ENCODE measurements around the gene NAGK.
"Not testable (repeated sequence)": the region's sequence is repeated elsewhere in the genome, so short reads cannot be mapped to it uniquely, and the experiment has no call there.

Gene NAGK

GRCh38 chr2:71103809-71104208, 35.4 kb downstream of the NAGK start:
- peak overlapping the region; percentile 27 for H3K23ac ChIP-seq (ENCODE audit: low read depth, low read length, poor library complexity)
- no peak overlapping the region for H2BK15ac ChIP-seq (ENCODE audit: low read length)
- no peak overlapping the region for H3K4me2 ChIP-seq (ENCODE audit: insufficient read depth, low read length, poor library complexity, severe bottlenecking)
- H3K18ac ChIP-seq (ENCODE audit: low read length) = no peak overlapping the region
- no CpG with 5 or more reads among the region's 5 CpGs for WGBS, 2 donors (ENCODE audit: extremely low coverage in 2 of 2, insufficient read length in 2 of 2, insufficient replicate concordance in 1 of 2)
- H3K4me3 ChIP-seq (ENCODE audit: low read length in 2 of 2) = peak overlapping the region in 1 of 2 donors; percentile 23
- H3K79me1 ChIP-seq (ENCODE audit: low read depth, low read length) = peaks cover 1% of the 10 kb centered on the region
- H2AFZ ChIP-seq (ENCODE audit: low read length) = peak overlapping the region; percentile 13
- DNase-seq (ENCODE audit: low spot score) = no peak
- H3K27me3 ChIP-seq (ENCODE audit: control insufficient read depth in 3 of 3, insufficient read depth in 3 of 3, low read depth in 1 of 3, low read length in 3 of 3) = no peaks in the 10 kb centered on the region
- H4K91ac ChIP-seq (ENCODE audit: low read depth, low read length, poor library complexity) = no peak overlapping the region
- no peak overlapping the region for H2BK120ac ChIP-seq (ENCODE audit: low read depth, low read length)
- H2BK12ac ChIP-seq (ENCODE audit: low read length) = no peak overlapping the region
- peaks cover 0 to 12% of the 10 kb centered on the region in 2 donors for H3K9me3 ChIP-seq (replicated peaks in 1 of 2; ENCODE audit: control insufficient read depth in 2 of 2, insufficient read depth in 1 of 2, low read depth in 1 of 2, low read length in 2 of 2)
- peak overlapping the region; percentile 45 for H4K8ac ChIP-seq (ENCODE audit: low read depth, low read length)
- H3K36me3 ChIP-seq (replicated peaks in 1 of 2; ENCODE audit: control insufficient read depth in 2 of 2, insufficient read depth in 2 of 2, low read length in 2 of 2) = peaks cover 0 to 7% of the 10 kb centered on the region in 2 donors
- H3K14ac ChIP-seq (ENCODE audit: low read length) = peak overlapping the region; percentile 26
- H2BK5ac ChIP-seq (ENCODE audit: low read length) = no peak overlapping the region
- H3K4ac ChIP-seq (ENCODE audit: low read length) = no peak overlapping the region
- no peak overlapping the region for H2AK5ac ChIP-seq (ENCODE audit: low read depth, low read length)
- no peak overlapping the region for H3K9ac ChIP-seq (ENCODE audit: low read depth, low read length, poor library complexity)
- H3K27ac ChIP-seq (replicated peaks; ENCODE audit: low read length) = no peak overlapping the region
- H3K4me1 ChIP-seq (ENCODE audit: control insufficient read depth in 2 of 2, insufficient read depth in 1 of 2, low read depth in 1 of 2, low read length in 2 of 2) = peaks cover 0 to 2% of the 10 kb centered on the region in 2 donors

GRCh38 chr2:71106463-71106862, 38.0 kb downstream of the NAGK start:
- not testable (repeated sequence) for H2BK12ac ChIP-seq (ENCODE audit: low read length); H3K4ac ChIP-seq (ENCODE audit: low read length); H3K4me2 ChIP-seq (ENCODE audit: insufficient read depth, low read length, poor library complexity, severe bottlenecking); H3K9ac ChIP-seq (ENCODE audit: low read depth, low read length, poor library complexity); H3K23ac ChIP-seq (ENCODE audit: low read depth, low read length, poor library complexity); H2BK120ac ChIP-seq (ENCODE audit: low read depth, low read length); H3K4me3 ChIP-seq (ENCODE audit: low read length in 2 of 2); H2BK15ac ChIP-seq (ENCODE audit: low read length); H2BK5ac ChIP-seq (ENCODE audit: low read length); H3K4me1 ChIP-seq (ENCODE audit: control insufficient read depth in 2 of 2, insufficient read depth in 1 of 2, low read depth in 1 of 2, low read length in 2 of 2); H3K14ac ChIP-seq (ENCODE audit: low read length); H3K79me1 ChIP-seq (ENCODE audit: low read depth, low read length); H3K27me3 ChIP-seq (ENCODE audit: control insufficient read depth in 3 of 3, insufficient read depth in 3 of 3, low read depth in 1 of 3, low read length in 3 of 3); H3K27ac ChIP-seq (replicated peaks; ENCODE audit: low read length); H4K91ac ChIP-seq (ENCODE audit: low read depth, low read length, poor library complexity); H4K8ac ChIP-seq (ENCODE audit: low read depth, low read length); DNase-seq (ENCODE audit: low spot score); H2AK5ac ChIP-seq (ENCODE audit: low read depth, low read length); H2AFZ ChIP-seq (ENCODE audit: low read length); H3K18ac ChIP-seq (ENCODE audit: low read length)
- Histone ChIP-seq H3K9me3 (replicated peaks in 1 of 2; ENCODE audit: control insufficient read depth in 2 of 2, insufficient read depth in 1 of 2, low read depth in 1 of 2, low read length in 2 of 2) (peaks cover 0 to 12% of the 10 kb centered on the region in 2 donors), H3K36me3 (replicated peaks in 1 of 2; ENCODE audit: control insufficient read depth in 2 of 2, insufficient read depth in 2 of 2, low read length in 2 of 2) (peaks cover 0 to 25% of the 10 kb centered on the region in 2 donors)
- no CpG with 5 or more reads among the region's 6 CpGs for WGBS, 2 donors (ENCODE audit: extremely low coverage in 2 of 2, insufficient read length in 2 of 2, insufficient replicate concordance in 1 of 2)

GRCh38 chr2:71108091-71108490, 39.6 kb downstream of the NAGK start:
- no CpG with 5 or more reads among the region's 2 CpGs for WGBS, 2 donors (ENCODE audit: extremely low coverage in 2 of 2, insufficient read length in 2 of 2, insufficient replicate concordance in 1 of 2)
- no peak overlapping the region for H4K91ac ChIP-seq (ENCODE audit: low read depth, low read length, poor library complexity)
- no peak overlapping the region for H3K14ac ChIP-seq (ENCODE audit: low read length)
- no peak overlapping the region for H3K27ac ChIP-seq (replicated peaks; ENCODE audit: low read length)
- no peak overlapping the region for H2AFZ ChIP-seq (ENCODE audit: low read length)
- H3K4ac ChIP-seq (ENCODE audit: low read length) = no peak overlapping the region
- no peak overlapping the region for H2BK15ac ChIP-seq (ENCODE audit: low read length)
- no peak overlapping the region for H3K9ac ChIP-seq (ENCODE audit: low read depth, low read length, poor library complexity)
- no peak overlapping the region for H2BK5ac ChIP-seq (ENCODE audit: low read length)
- no peak overlapping the region for H2AK5ac ChIP-seq (ENCODE audit: low read depth, low read length)
- H2BK12ac ChIP-seq (ENCODE audit: low read length) = no peak overlapping the region
- no peak overlapping the region for H3K23ac ChIP-seq (ENCODE audit: low read depth, low read length, poor library complexity)
- no peak overlapping the region for H3K18ac ChIP-seq (ENCODE audit: low read length)
- peaks cover 0 to 8% of the 10 kb centered on the region in 2 donors for H3K9me3 ChIP-seq (replicated peaks in 1 of 2; ENCODE audit: control insufficient read depth in 2 of 2, insufficient read depth in 1 of 2, low read depth in 1 of 2, low read length in 2 of 2)
- H3K36me3 ChIP-seq (replicated peaks in 1 of 2; ENCODE audit: control insufficient read depth in 2 of 2, insufficient read depth in 2 of 2, low read length in 2 of 2) = peaks cover 2 to 28% of the 10 kb centered on the region in 2 donors
- no peak overlapping the region for H3K4me3 ChIP-seq (ENCODE audit: low read length in 2 of 2)
- no peaks in the 10 kb centered on the region for H3K4me1 ChIP-seq (ENCODE audit: control insufficient read depth in 2 of 2, insufficient read depth in 1 of 2, low read depth in 1 of 2, low read length in 2 of 2)
- no peak overlapping the region for H3K4me2 ChIP-seq (ENCODE audit: insufficient read depth, low read length, poor library complexity, severe bottlenecking)
- no peaks in the 10 kb centered on the region for H3K79me1 ChIP-seq (ENCODE audit: low read depth, low read length)
- no peaks in the 10 kb centered on the region for H3K27me3 ChIP-seq (ENCODE audit: control insufficient read depth in 3 of 3, insufficient read depth in 3 of 3, low read depth in 1 of 3, low read length in 3 of 3)
- H2BK120ac ChIP-seq (ENCODE audit: low read depth, low read length) = no peak overlapping the region
- no peak for DNase-seq (ENCODE audit: low spot score)
- no peak overlapping the region for H4K8ac ChIP-seq (ENCODE audit: low read depth, low read length)

GRCh38 chr2:71113843-71114242, 45.4 kb downstream of the NAGK start:
- Histone ChIP-seq H3K27ac (replicated peaks; ENCODE audit: low read length) (no peak overlapping the region), H2BK12ac (ENCODE audit: low read length) (no peak overlapping the region), H2BK5ac (ENCODE audit: low read length) (no peak overlapping the region), H3K4me3 (ENCODE audit: low read length in 2 of 2) (no peak overlapping the region), H3K36me3 (replicated peaks in 1 of 2; ENCODE audit: control insufficient read depth in 2 of 2, insufficient read depth in 2 of 2, low read length in 2 of 2) (peaks cover 12 to 60% of the 10 kb centered on the region in 2 donors), H3K18ac (ENCODE audit: low read length) (no peak overlapping the region), H4K8ac (ENCODE audit: low read depth, low read length) (no peak overlapping the region), H2AFZ (ENCODE audit: low read length) (no peak overlapping the region), H3K9me3 (replicated peaks in 1 of 2; ENCODE audit: control insufficient read depth in 2 of 2, insufficient read depth in 1 of 2, low read depth in 1 of 2, low read length in 2 of 2) (peaks cover 0 to 3% of the 10 kb centered on the region in 2 donors), H3K4me1 (ENCODE audit: control insufficient read depth in 2 of 2, insufficient read depth in 1 of 2, low read depth in 1 of 2, low read length in 2 of 2) (no peaks in the 10 kb centered on the region), H2AK5ac (ENCODE audit: low read depth, low read length) (no peak overlapping the region), H3K9ac (ENCODE audit: low read depth, low read length, poor library complexity) (no peak overlapping the region), H3K79me1 (ENCODE audit: low read depth, low read length) (no peaks in the 10 kb centered on the region), H2BK120ac (ENCODE audit: low read depth, low read length) (no peak overlapping the region), H2BK15ac (ENCODE audit: low read length) (no peak overlapping the region), H4K91ac (ENCODE audit: low read depth, low read length, poor library complexity) (no peak overlapping the region), H3K4me2 (ENCODE audit: insufficient read depth, low read length, poor library complexity, severe bottlenecking) (no peak overlapping the region), H3K27me3 (ENCODE audit: control insufficient read depth in 3 of 3, insufficient read depth in 3 of 3, low read depth in 1 of 3, low read length in 3 of 3) (no peaks in the 10 kb centered on the region), H3K23ac (ENCODE audit: low read depth, low read length, poor library complexity) (no peak overlapping the region), H3K14ac (ENCODE audit: low read length) (no peak overlapping the region), H3K4ac (ENCODE audit: low read length) (no peak overlapping the region)
- no CpG with 5 or more reads among the region's 1 CpG for WGBS, 2 donors (ENCODE audit: extremely low coverage in 2 of 2, insufficient read length in 2 of 2, insufficient replicate concordance in 1 of 2)
- no peak for DNase-seq (ENCODE audit: low spot score)
